Body of pancreas (tissue), 4 donors: Measurements from ENCODE around the gene TTLL5.

Experiments used
- POLR2A ChIP-seq, 3 donors: fragments of 450-650 bp; IDR thresholded peaks; one replicate each; pipeline ENCODE4 v1.6.1; 2016; ENCODE audit warnings: antibody characterized with exemption in 3 of 3, mild to moderate bottlenecking in 2 of 3
- TF ChIP-seq, protein P1 (sequence below), 7 experiments: fragments of 450-650 bp in 4 of 7; fragments of 200-600 bp in 3 of 7; sonication (generic) in 3 of 7; IDR thresholded peaks; one replicate each; pipeline ENCODE4 v1.5.1; 2016 to 2019; ENCODE audit warnings: antibody characterized with exemption in 7 of 7

DNA sequence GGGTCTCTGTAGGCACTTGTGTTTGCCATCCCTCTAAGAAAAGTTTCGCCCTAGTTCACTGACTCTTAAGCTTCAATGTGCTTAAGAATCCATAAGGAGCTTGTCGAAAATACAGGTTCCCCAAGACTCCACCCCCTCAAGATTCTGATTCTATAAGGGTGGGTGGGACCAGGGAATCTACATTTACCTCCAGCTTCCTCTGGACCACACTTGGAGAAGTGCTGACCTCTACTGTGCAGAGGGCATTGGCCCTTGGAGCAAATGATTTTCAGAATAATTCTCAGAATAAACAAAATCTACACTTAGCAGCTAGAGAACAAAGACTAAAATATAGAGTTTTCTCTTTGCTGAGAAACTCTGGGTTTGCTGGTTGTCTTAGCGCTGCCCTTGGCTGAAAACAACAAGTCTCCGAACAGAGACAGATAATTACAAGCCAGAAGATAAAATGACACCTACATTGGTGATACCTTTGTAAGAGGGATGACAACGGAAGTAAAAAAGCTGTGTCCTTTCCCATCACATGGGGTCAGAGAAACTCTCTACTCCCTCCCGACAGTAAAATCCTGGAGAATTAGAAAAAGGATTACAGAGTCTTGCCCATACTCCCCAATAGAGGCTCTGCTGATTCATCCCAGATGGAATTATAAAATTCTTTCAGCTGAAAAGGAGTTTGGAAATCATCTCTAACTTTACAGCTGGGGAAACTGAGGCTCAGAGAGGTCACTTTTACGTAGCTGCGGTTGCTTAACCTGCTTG is 316.0 kb downstream of the TTLL5 start:
- TF ChIP-seq, protein P1, sequence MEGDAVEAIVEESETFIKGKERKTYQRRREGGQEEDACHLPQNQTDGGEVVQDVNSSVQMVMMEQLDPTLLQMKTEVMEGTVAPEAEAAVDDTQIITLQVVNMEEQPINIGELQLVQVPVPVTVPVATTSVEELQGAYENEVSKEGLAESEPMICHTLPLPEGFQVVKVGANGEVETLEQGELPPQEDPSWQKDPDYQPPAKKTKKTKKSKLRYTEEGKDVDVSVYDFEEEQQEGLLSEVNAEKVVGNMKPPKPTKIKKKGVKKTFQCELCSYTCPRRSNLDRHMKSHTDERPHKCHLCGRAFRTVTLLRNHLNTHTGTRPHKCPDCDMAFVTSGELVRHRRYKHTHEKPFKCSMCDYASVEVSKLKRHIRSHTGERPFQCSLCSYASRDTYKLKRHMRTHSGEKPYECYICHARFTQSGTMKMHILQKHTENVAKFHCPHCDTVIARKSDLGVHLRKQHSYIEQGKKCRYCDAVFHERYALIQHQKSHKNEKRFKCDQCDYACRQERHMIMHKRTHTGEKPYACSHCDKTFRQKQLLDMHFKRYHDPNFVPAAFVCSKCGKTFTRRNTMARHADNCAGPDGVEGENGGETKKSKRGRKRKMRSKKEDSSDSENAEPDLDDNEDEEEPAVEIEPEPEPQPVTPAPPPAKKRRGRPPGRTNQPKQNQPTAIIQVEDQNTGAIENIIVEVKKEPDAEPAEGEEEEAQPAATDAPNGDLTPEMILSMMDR (IDR thresholded peaks at IDR 0.05) = no peak
- TF ChIP-seq POLR2A (IDR thresholded peaks at IDR 0.05) = no peak
